NT2/D1 (cell line): ENCODE results near the gene NIPBL.

Source experiments
- SUZ12 ChIP-seq: IDR thresholded peaks from 2 replicates; pipeline ENCODE4 v1.6.1; 2011; ENCODE audit not compliant: insufficient read length, insufficient read depth; ENCODE audit errors: extremely low read depth
- YY1 ChIP-seq: IDR thresholded peaks from 2 replicates; pipeline ENCODE4 v1.6.1; 2011; ENCODE audit not compliant: insufficient read length, insufficient read depth
- ZNF274 ChIP-seq: IDR thresholded peaks from 2 replicates; pipeline ENCODE4 v1.6.1; 2011; ENCODE audit warnings: mild to moderate bottlenecking, low read depth, low read length

GRCh38 chr5:36944024-36944423, 67.5 kb downstream of the NIPBL start:
- TF ChIP-seq ZNF274, result no peak
- TF ChIP-seq SUZ12, result no peak
- TF ChIP-seq YY1, result no peak
